Thyroid gland (tissue), 4 donors: ENCODE measurements around the gene AGBL5.

Experiments
- POLR2A ChIP-seq, 2 donors: fragments of 450-650 bp; IDR thresholded peaks; one replicate each; pipeline ENCODE4 v1.6.1; 2017; ENCODE audit warnings: antibody characterized with exemption in 2 of 2, mild to moderate bottlenecking in 2 of 2, moderate library complexity in 1 of 2
- TF ChIP-seq, protein P1 (sequence below), 6 experiments: fragments of 200-600 bp in 3 of 6; fragments of 450-650 bp in 3 of 6; sonication (generic) in 3 of 6; IDR thresholded peaks; one replicate each; pipeline ENCODE4 v1.5.1; 2016 to 2019; ENCODE audit warnings: antibody characterized with exemption in 6 of 6, mild to moderate bottlenecking in 2 of 6, inconsistent platforms in 1 of 6, moderate library complexity in 1 of 6

DNA sequence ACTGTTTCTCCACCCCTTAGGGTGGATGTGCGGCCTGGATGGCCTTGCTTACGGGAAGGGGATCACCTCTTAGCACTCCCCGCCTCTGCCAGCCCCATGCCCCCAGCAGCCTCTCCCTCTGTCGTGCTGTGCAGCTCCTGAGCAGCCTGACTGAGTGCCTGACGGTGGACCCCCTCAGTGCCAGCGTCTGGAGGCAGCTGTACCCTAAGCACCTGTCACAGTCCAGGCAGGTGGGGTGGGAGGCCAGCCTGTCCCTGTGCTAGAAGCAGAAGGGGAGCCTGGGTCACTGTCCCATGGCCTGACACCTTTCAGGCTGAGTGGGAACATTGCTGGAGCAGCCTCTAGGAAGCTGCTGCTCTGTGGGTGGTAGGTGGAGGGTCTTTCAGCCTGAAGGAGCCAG, 13.5 kb upstream of the AGBL5 start:
- TF ChIP-seq, protein P1, sequence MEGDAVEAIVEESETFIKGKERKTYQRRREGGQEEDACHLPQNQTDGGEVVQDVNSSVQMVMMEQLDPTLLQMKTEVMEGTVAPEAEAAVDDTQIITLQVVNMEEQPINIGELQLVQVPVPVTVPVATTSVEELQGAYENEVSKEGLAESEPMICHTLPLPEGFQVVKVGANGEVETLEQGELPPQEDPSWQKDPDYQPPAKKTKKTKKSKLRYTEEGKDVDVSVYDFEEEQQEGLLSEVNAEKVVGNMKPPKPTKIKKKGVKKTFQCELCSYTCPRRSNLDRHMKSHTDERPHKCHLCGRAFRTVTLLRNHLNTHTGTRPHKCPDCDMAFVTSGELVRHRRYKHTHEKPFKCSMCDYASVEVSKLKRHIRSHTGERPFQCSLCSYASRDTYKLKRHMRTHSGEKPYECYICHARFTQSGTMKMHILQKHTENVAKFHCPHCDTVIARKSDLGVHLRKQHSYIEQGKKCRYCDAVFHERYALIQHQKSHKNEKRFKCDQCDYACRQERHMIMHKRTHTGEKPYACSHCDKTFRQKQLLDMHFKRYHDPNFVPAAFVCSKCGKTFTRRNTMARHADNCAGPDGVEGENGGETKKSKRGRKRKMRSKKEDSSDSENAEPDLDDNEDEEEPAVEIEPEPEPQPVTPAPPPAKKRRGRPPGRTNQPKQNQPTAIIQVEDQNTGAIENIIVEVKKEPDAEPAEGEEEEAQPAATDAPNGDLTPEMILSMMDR (IDR thresholded peaks at IDR 0.05), result no peak
- no peak for TF ChIP-seq POLR2A (IDR thresholded peaks at IDR 0.05)
